HepG2 (cell line): Measurements from ENCODE around the gene ADAM15. TPM values are rescaled to one million over a fixed set of nuclear protein-coding genes. Genes with fewer than 3 reads are reported as not detected.

ENCODE experiments used
- AFF4 ChIP-seq: sonication (generic); formaldehyde crosslinking; IDR thresholded peaks from 2 replicates; pipeline ENCODE4 v1.4.0; 2020; ENCODE audit warnings: missing genetic modification reagents
- BRCA1 ChIP-seq: sonication (generic); formaldehyde crosslinking; IDR thresholded peaks from 2 replicates; pipeline ENCODE4 v1.4.0; 2020; ENCODE audit warnings: missing genetic modification reagents
- KDM3A ChIP-seq: IDR thresholded peaks from 2 replicates; pipeline ENCODE4 v1.6.1; 2018; ENCODE audit warnings: low read depth, missing compliant biosample characterization
- KMT2A ChIP-seq: sonication (generic); formaldehyde crosslinking; IDR thresholded peaks from 2 replicates; pipeline ENCODE4 v1.4.0; 2020; ENCODE audit warnings: missing genetic modification reagents
- NAIF1 ChIP-seq: sonication (generic); formaldehyde crosslinking; IDR thresholded peaks from 2 replicates; pipeline ENCODE4 v1.5.0; 2020; ENCODE audit warnings: mild to moderate bottlenecking, missing genetic modification reagents, borderline replicate concordance
- NFKB2 ChIP-seq: sonication (generic); formaldehyde crosslinking; IDR thresholded peaks from 2 replicates; pipeline ENCODE4 v1.4.0; 2020; ENCODE audit warnings: missing genetic modification reagents, borderline replicate concordance
- POLR2G ChIP-seq: fragments of 200-400 bp; formaldehyde crosslinking; IDR thresholded peaks from 2 replicates; pipeline ENCODE4 v1.6.1; 2018; ENCODE audit warnings: mild to moderate bottlenecking, low read depth, low read length, moderate library complexity
- RFXAP ChIP-seq: sonication (generic); formaldehyde crosslinking; IDR thresholded peaks from 2 replicates; pipeline ENCODE4 v1.4.0; 2020; ENCODE audit warnings: missing genetic modification reagents, borderline replicate concordance
- ZBTB49 ChIP-seq: sonication (generic); formaldehyde crosslinking; IDR thresholded peaks from 2 replicates; pipeline ENCODE4 v1.4.0; 2020; ENCODE audit warnings: missing genetic modification reagents, borderline replicate concordance
- ZFP62 ChIP-seq: sonication (generic); formaldehyde crosslinking; IDR thresholded peaks from 2 replicates; pipeline ENCODE4 v1.4.0; 2020; ENCODE audit warnings: missing genetic modification reagents
- ZNF101 ChIP-seq: sonication (generic); formaldehyde crosslinking; IDR thresholded peaks from 2 replicates; pipeline ENCODE4 v1.4.0; 2020; ENCODE audit warnings: mild to moderate bottlenecking, low read depth, missing genetic modification reagents, borderline replicate concordance
- ZNF160 ChIP-seq: sonication (generic); formaldehyde crosslinking; IDR thresholded peaks from 2 replicates; pipeline ENCODE4 v1.8.0; 2022; ENCODE audit warnings: mild to moderate bottlenecking, inconsistent platforms, missing genetic modification reagents
- ZNF331 ChIP-seq: sonication (generic); formaldehyde crosslinking; IDR thresholded peaks from 2 replicates; pipeline ENCODE4 v1.4.0; 2020; ENCODE audit warnings: missing genetic modification reagents
- ZNF407 ChIP-seq: sonication (generic); formaldehyde crosslinking; IDR thresholded peaks from one replicate; pipeline ENCODE4 v1.5.1; 2020; ENCODE audit warnings: mild to moderate bottlenecking, missing genetic modification reagents; ENCODE audit errors: not compliant biosample characterization
- polyA plus RNA-seq, 8 experiments: library from polyadenylated mRNA; depleted of rRNA in 3 of 8; stranded (reverse) in 7 of 8; unstranded in 1 of 8; fragments of >200 nt; fragmentation: Illumina TruSeq in 4 of 8; extraction: Trizol in 4 of 8; gene quantifications; 2 replicates each; pipeline versions ENCODE4 v1.2.1 to v1.2.3, GENCODE V29; 2011 to 2016; ENCODE audit warnings: low read depth in 4 of 8, missing spikeins in 1 of 8, mixed read lengths in 1 of 8; ENCODE audit not compliant: insufficient read depth in 1 of 8
- total RNA-seq, 5 experiments: library from RNA; depleted of rRNA; stranded (reverse); fragments of >200 nt; fragmentation: Illumina TruSeq; extraction: Trizol; gene quantifications; 2 replicates each; pipeline ENCODE4 v1.2.3, GENCODE V29; 2016; ENCODE audit warnings: low read depth in 1 of 5

ADAM15 gene
- total and polyA plus RNA-seq, 2 of the 13 experiments (the other 11 are each of a cell fraction or from before 2014, with no cell fraction given): 17.9 to 25.6 TPM

- TF ChIP-seq RFXAP (CRISPR knock-in tag): no peak
- peak; percentile 42; the same call in 1 of the 2 replicates for TF ChIP-seq NFKB2
- TF ChIP-seq KDM3A (CRISPR knock-in tag): peak; percentile 72
- TF ChIP-seq NAIF1 (CRISPR knock-in tag): no peak
- TF ChIP-seq KMT2A (CRISPR knock-in tag): no peak
- TF ChIP-seq POLR2G: peak; percentile 48; the same call in 1 of the 2 replicates
- TF ChIP-seq BRCA1 (CRISPR knock-in tag): no peak
- 0 out of 2 replicates have a peak, but pooled peaks have one; percentile 50 for TF ChIP-seq ZNF331 (CRISPR knock-in tag)
- TF ChIP-seq ZFP62 (CRISPR knock-in tag): no peak
- peak; percentile 67 for TF ChIP-seq ZNF407 (CRISPR knock-in tag)
- TF ChIP-seq AFF4: no peak
- no peak for TF ChIP-seq ZBTB49 (CRISPR knock-in tag)
- TF ChIP-seq ZNF101 (CRISPR knock-in tag): no peak
- 0 out of 2 replicates have a peak, but pooled peaks have one; percentile 41 for TF ChIP-seq ZNF160
Observed at GRCh38 chr1:155070721-155071569, 19.8 kb downstream of the ADAM15 start (continued).
